Measurements from ENCODE around the gene TTLL7. TPM values are rescaled to one million over a fixed set of nuclear protein-coding genes. Genes with fewer than 3 reads are reported as not detected.

Gene TTLL7
- polyA plus RNA-seq, 1 donor from 2014 or later = 88.1 TPM

- H3K79me2 ChIP-seq (replicated peaks; ENCODE audit: insufficient read depth, low read length) = no peaks in the 10 kb centered on the region
- H3F3A ChIP-seq (ENCODE audit: insufficient read depth, low read length, poor library complexity, severe bottlenecking) = no peaks in the 10 kb centered on the region
- no peak overlapping the region for H3K4me2 ChIP-seq (ENCODE audit: low read length)
- TF ChIP-seq MXI1 (conservative IDR thresholded peaks at IDR 0.05; ENCODE audit: poor library complexity, severe bottlenecking) (no peak), TAF1 (IDR thresholded peaks at IDR 0.05; ENCODE audit: low read depth) (no peak), SMC3 (conservative IDR thresholded peaks at IDR 0.05; ENCODE audit: poor library complexity) (no peak), EZH2 (IDR thresholded peaks at IDR 0.05; ENCODE audit: borderline replicate concordance, insufficient read depth, low read length, poor library complexity, severe bottlenecking) (no peak), POLR2AphosphoS5 (IDR thresholded peaks at IDR 0.05) (no peak), REST (IDR thresholded peaks at IDR 0.05; ENCODE audit: borderline replicate concordance) (no peak), RAD21 (conservative IDR thresholded peaks at IDR 0.05) (no peak), CTCF (IDR thresholded peaks at IDR 0.05; ENCODE audit: poor library complexity, severe bottlenecking) (no peak), EP300 (conservative IDR thresholded peaks at IDR 0.05; ENCODE audit: poor library complexity, severe bottlenecking) (no peak)
- H4K20me1 ChIP-seq (ENCODE audit: insufficient read depth) = no peaks in the 10 kb centered on the region
- no peak overlapping the region for H2AFZ ChIP-seq (ENCODE audit: low read depth, low read length)
- H3K4me3 ChIP-seq (ENCODE audit: low read length) = no peak overlapping the region
- no peak overlapping the region for H3K9ac ChIP-seq (ENCODE audit: low read length)
- H3K9me2 ChIP-seq (ENCODE audit: insufficient read depth, low read length) = no peaks in the 10 kb centered on the region
- no peaks in the 10 kb centered on the region for H3K9me3 ChIP-seq (ENCODE audit: low read length)
- no peaks in the 10 kb centered on the region for H3K36me3 ChIP-seq (ENCODE audit: insufficient read depth, low read length)
- H3K27ac ChIP-seq (ENCODE audit: low read length) = no peak overlapping the region
- no peaks in the 10 kb centered on the region for H3K27me3 ChIP-seq (ENCODE audit: insufficient read depth, low read depth, low read length)
Observed at GRCh38 chr1:84006591-84006990, 7.7 kb upstream of the TTLL7 start.

GRCh38 chr1:84001501-84001900, 2.6 kb upstream of the TTLL7 start:
- Histone ChIP-seq H3K4me3 (ENCODE audit: low read length) (no peak overlapping the region), H2AFZ (ENCODE audit: low read depth, low read length) (no peak overlapping the region), H3K27ac (ENCODE audit: low read length) (no peak overlapping the region), H3K4me2 (ENCODE audit: low read length) (no peak overlapping the region), H3K9me3 (ENCODE audit: low read length) (no peaks in the 10 kb centered on the region), H3K27me3 (ENCODE audit: insufficient read depth, low read depth, low read length) (no peaks in the 10 kb centered on the region), H3K79me2 (replicated peaks; ENCODE audit: insufficient read depth, low read length) (peaks cover 33% of the 10 kb centered on the region), H3K36me3 (ENCODE audit: insufficient read depth, low read length) (no peaks in the 10 kb centered on the region), H3F3A (ENCODE audit: insufficient read depth, low read length, poor library complexity, severe bottlenecking) (no peaks in the 10 kb centered on the region), H3K9ac (ENCODE audit: low read length) (no peak overlapping the region), H4K20me1 (ENCODE audit: insufficient read depth) (no peaks in the 10 kb centered on the region), H3K9me2 (ENCODE audit: insufficient read depth, low read length) (no peaks in the 10 kb centered on the region)
- no peak for TF ChIP-seq RAD21 (conservative IDR thresholded peaks at IDR 0.05)
- no peak for TF ChIP-seq TAF1 (IDR thresholded peaks at IDR 0.05; ENCODE audit: low read depth)
- no peak for TF ChIP-seq EZH2 (IDR thresholded peaks at IDR 0.05; ENCODE audit: borderline replicate concordance, insufficient read depth, low read length, poor library complexity, severe bottlenecking)
- TF ChIP-seq CTCF (IDR thresholded peaks at IDR 0.05; ENCODE audit: poor library complexity, severe bottlenecking) = no peak
- TF ChIP-seq EP300 (conservative IDR thresholded peaks at IDR 0.05; ENCODE audit: poor library complexity, severe bottlenecking) = no peak
- no peak for TF ChIP-seq MXI1 (conservative IDR thresholded peaks at IDR 0.05; ENCODE audit: poor library complexity, severe bottlenecking)
- TF ChIP-seq SMC3 (conservative IDR thresholded peaks at IDR 0.05; ENCODE audit: poor library complexity) = no peak
- no peak for TF ChIP-seq REST (IDR thresholded peaks at IDR 0.05; ENCODE audit: borderline replicate concordance)
- TF ChIP-seq POLR2AphosphoS5 (IDR thresholded peaks at IDR 0.05) = no peak
